ENCODE data around the gene ZNF787.

GRCh38 chr19:56098731-56099568 is 22.1 kb downstream of the ZNF787 start:
- TF ChIP-seq CBX2 (IDR thresholded peaks at IDR 0.05; ENCODE audit: low read depth, low read length) (no peak), CBX2 (CRISPR knock-in tag; IDR thresholded peaks at IDR 0.05; ENCODE audit: low read depth) (no peak), KAT2B (IDR thresholded peaks at IDR 0.05; ENCODE audit: borderline replicate concordance, low read depth, low read length) (no peak), AHDC1 (CRISPR knock-in tag; IDR thresholded peaks at IDR 0.05; ENCODE audit: borderline replicate concordance) (no peak), FOXM1 (CRISPR knock-in tag; IDR thresholded peaks at IDR 0.05) (no peak), ZNF431 (CRISPR knock-in tag; IDR thresholded peaks at IDR 0.05; ENCODE audit: borderline replicate concordance, low read depth) (no peak), ZNF331 (CRISPR knock-in tag; IDR thresholded peaks at IDR 0.05) (no peak), PRDM10 (CRISPR knock-in tag; IDR thresholded peaks at IDR 0.05; ENCODE audit: low read depth) (no peak), SKIL (CRISPR knock-in tag; IDR thresholded peaks at IDR 0.05; ENCODE audit: borderline replicate concordance) (no peak), SP1 (IDR thresholded peaks at IDR 0.05) (no peak), SP1 (CRISPR knock-in tag; IDR thresholded peaks at IDR 0.05) (no peak)

All from HepG2 (cell line).